ENCODE results near the gene CENPO.

DNA sequence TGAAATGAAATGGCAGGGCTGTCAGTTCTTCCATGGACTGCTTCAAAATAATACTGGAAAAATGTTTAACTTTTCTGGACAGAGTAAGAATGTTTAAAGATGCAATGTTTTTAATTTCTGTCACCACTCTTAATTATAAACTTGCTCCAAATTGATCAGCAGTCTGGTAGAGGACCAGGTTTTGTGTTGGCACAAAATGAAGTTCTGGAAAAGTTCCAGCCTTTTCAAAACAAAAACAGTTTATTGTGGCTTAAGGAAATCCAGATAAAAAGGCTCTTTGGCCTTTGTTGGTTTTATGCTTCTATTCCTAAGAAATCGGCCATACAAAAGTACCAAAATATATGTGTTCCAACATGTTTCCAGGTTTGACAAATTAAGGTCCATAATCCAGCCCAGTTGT lies 48.9 kb upstream of the CENPO start:
- TF ChIP-seq RELA (CRISPR knock-in tag; IDR thresholded peaks at IDR 0.05; ENCODE audit: borderline replicate concordance) (no peak), SP1 (CRISPR knock-in tag; conservative IDR thresholded peaks at IDR 0.05) (no peak), CREB1 (CRISPR knock-in tag; IDR thresholded peaks at IDR 0.05) (no peak), GTF2I (CRISPR knock-in tag; conservative IDR thresholded peaks at IDR 0.05) (no peak)
